ENCODE data around the gene DNAL4. TPM values are rescaled to one million over a fixed set of nuclear protein-coding genes. Genes with fewer than 3 reads are reported as not detected.

The DNAL4 gene
- polyA plus RNA-seq, 4 donors, result 9.2 to 17.4 (median 12.8) TPM

GRCh38 chr22:38740754-38741153, 53.2 kb downstream of the DNAL4 start:
- no peaks in the 10 kb centered on the region for H3K4me1 ChIP-seq (ENCODE audit: control insufficient read depth in 3 of 3, insufficient read depth in 2 of 3, low read depth in 1 of 3, low read length in 2 of 3)
- peaks cover 44 to 98% (median 60%) of the 10 kb centered on the region in 3 donors for H3K36me3 ChIP-seq (ENCODE audit: control insufficient read depth in 3 of 3, insufficient read depth in 2 of 3, low read depth in 1 of 3, low read length in 3 of 3)
- no peaks in the 10 kb centered on the region for H3K27me3 ChIP-seq (ENCODE audit: control insufficient read depth in 3 of 3, insufficient read depth in 3 of 3, low read length in 3 of 3)
- H3K4me3 ChIP-seq (ENCODE audit: low read depth in 1 of 3, low read length in 3 of 3), result no peak overlapping the region
- DNase-seq, result no peak
- FAIRE-seq, result no peak
- H3K9me3 ChIP-seq (ENCODE audit: control insufficient read depth in 2 of 2, insufficient read depth in 1 of 2, low read depth in 1 of 2, low read length in 1 of 2), result no peaks in the 10 kb centered on the region
- no peak overlapping the region for H3K27ac ChIP-seq (ENCODE audit: low read depth in 1 of 3, low read length in 2 of 3)
- 55 to 76% (median 66%) methylated on average over 8 of the region's 8 CpGs for WGBS, 3 donors

- peaks cover 42 to 98% (median 56%) of the 10 kb centered on the region in 3 donors for H3K36me3 ChIP-seq (ENCODE audit: control insufficient read depth in 3 of 3, insufficient read depth in 2 of 3, low read depth in 1 of 3, low read length in 3 of 3)
- DNase-seq (no peak), FAIRE-seq (no peak)
- no peaks in the 10 kb centered on the region for H3K4me1 ChIP-seq (ENCODE audit: control insufficient read depth in 3 of 3, insufficient read depth in 2 of 3, low read depth in 1 of 3, low read length in 2 of 3)
- WGBS, 3 donors, result 87 to 96% (median 92%) methylated on average over 13 to 15 of the region's 15 CpGs
- H3K27me3 ChIP-seq (ENCODE audit: control insufficient read depth in 3 of 3, insufficient read depth in 3 of 3, low read length in 3 of 3), result no peaks in the 10 kb centered on the region
- no peak overlapping the region for H3K27ac ChIP-seq (ENCODE audit: low read depth in 1 of 3, low read length in 2 of 3)
- H3K4me3 ChIP-seq (ENCODE audit: low read depth in 1 of 3, low read length in 3 of 3), result no peak overlapping the region
- no peaks in the 10 kb centered on the region for H3K9me3 ChIP-seq (ENCODE audit: control insufficient read depth in 2 of 2, insufficient read depth in 1 of 2, low read depth in 1 of 2, low read length in 1 of 2)
Observed at GRCh38 chr22:38740116-38740723, 53.7 kb downstream of the DNAL4 start.

GRCh38 chr22:38739300-38740055, 54.5 kb downstream of the DNAL4 start:
- WGBS, 3 donors, result 91 to 94% (median 92%) methylated on average over 19 to 20 of the region's 20 CpGs
- H3K27ac ChIP-seq (ENCODE audit: low read depth in 1 of 3, low read length in 2 of 3), result no peak overlapping the region

GRCh38 chr22:38738475-38739070, 55.4 kb downstream of the DNAL4 start:
- WGBS, 3 donors, result 92 to 96% (median 95%) methylated on average over 18 of the region's 18 CpGs
- Histone ChIP-seq H3K27ac (ENCODE audit: low read depth in 1 of 3, low read length in 2 of 3) (no peak overlapping the region), H3K4me3 (ENCODE audit: low read depth in 1 of 3, low read length in 3 of 3) (no peak overlapping the region), H3K9me3 (ENCODE audit: control insufficient read depth in 2 of 2, insufficient read depth in 1 of 2, low read depth in 1 of 2, low read length in 1 of 2) (no peaks in the 10 kb centered on the region), H3K27me3 (ENCODE audit: control insufficient read depth in 3 of 3, insufficient read depth in 3 of 3, low read length in 3 of 3) (no peaks in the 10 kb centered on the region), H3K36me3 (ENCODE audit: control insufficient read depth in 3 of 3, insufficient read depth in 2 of 3, low read depth in 1 of 3, low read length in 3 of 3) (peaks cover 39 to 99% (median 56%) of the 10 kb centered on the region in 3 donors), H3K4me1 (ENCODE audit: control insufficient read depth in 3 of 3, insufficient read depth in 2 of 3, low read depth in 1 of 3, low read length in 2 of 3) (peaks cover 0 to 6% (median 0%) of the 10 kb centered on the region in 3 donors)
- FAIRE-seq (no peak), DNase-seq (no peak)

More at GRCh38 chr22:38739300-38740055, 54.5 kb downstream of the DNAL4 start:
- peaks cover 41 to 98% (median 56%) of the 10 kb centered on the region in 3 donors for H3K36me3 ChIP-seq (ENCODE audit: control insufficient read depth in 3 of 3, insufficient read depth in 2 of 3, low read depth in 1 of 3, low read length in 3 of 3)
- no peaks in the 10 kb centered on the region for H3K27me3 ChIP-seq (ENCODE audit: control insufficient read depth in 3 of 3, insufficient read depth in 3 of 3, low read length in 3 of 3)
- H3K4me1 ChIP-seq (ENCODE audit: control insufficient read depth in 3 of 3, insufficient read depth in 2 of 3, low read depth in 1 of 3, low read length in 2 of 3), result no peaks in the 10 kb centered on the region
- no peak for DNase-seq
- no peak for FAIRE-seq
- no peaks in the 10 kb centered on the region for H3K9me3 ChIP-seq (ENCODE audit: control insufficient read depth in 2 of 2, insufficient read depth in 1 of 2, low read depth in 1 of 2, low read length in 1 of 2)
- no peak overlapping the region for H3K4me3 ChIP-seq (ENCODE audit: low read depth in 1 of 3, low read length in 3 of 3)

- DNase-seq, result no peak
- Histone ChIP-seq H3K4me1 (ENCODE audit: control insufficient read depth in 3 of 3, insufficient read depth in 2 of 3, low read depth in 1 of 3, low read length in 2 of 3) (peaks cover 0 to 13% (median 0%) of the 10 kb centered on the region in 3 donors), H3K27me3 (ENCODE audit: control insufficient read depth in 3 of 3, insufficient read depth in 3 of 3, low read length in 3 of 3) (no peaks in the 10 kb centered on the region)
Observed at GRCh38 chr22:38737302-38738060, 56.5 kb downstream of the DNAL4 start.

GRCh38 chr22:38736257-38736570, 57.7 kb downstream of the DNAL4 start:
- FAIRE-seq (no peak), DNase-seq (no peak)
- Histone ChIP-seq H3K27ac (ENCODE audit: low read depth in 1 of 3, low read length in 2 of 3) (no peak overlapping the region), H3K4me1 (ENCODE audit: control insufficient read depth in 3 of 3, insufficient read depth in 2 of 3, low read depth in 1 of 3, low read length in 2 of 3) (peaks cover 0 to 13% (median 0%) of the 10 kb centered on the region in 3 donors), H3K4me3 (ENCODE audit: low read depth in 1 of 3, low read length in 3 of 3) (no peak overlapping the region), H3K9me3 (ENCODE audit: control insufficient read depth in 2 of 2, insufficient read depth in 1 of 2, low read depth in 1 of 2, low read length in 1 of 2) (no peaks in the 10 kb centered on the region), H3K27me3 (ENCODE audit: control insufficient read depth in 3 of 3, insufficient read depth in 3 of 3, low read length in 3 of 3) (no peaks in the 10 kb centered on the region), H3K36me3 (ENCODE audit: control insufficient read depth in 3 of 3, insufficient read depth in 2 of 3, low read depth in 1 of 3, low read length in 3 of 3) (peaks cover 24 to 100% (median 38%) of the 10 kb centered on the region in 3 donors)
- WGBS, 3 donors, result 85 to 90% (median 87%) methylated on average over 7 of the region's 7 CpGs

More at GRCh38 chr22:38737302-38738060, 56.5 kb downstream of the DNAL4 start:
- FAIRE-seq, result no peak
- H3K27ac ChIP-seq (ENCODE audit: low read depth in 1 of 3, low read length in 2 of 3), result no peak overlapping the region
- no peak overlapping the region for H3K4me3 ChIP-seq (ENCODE audit: low read depth in 1 of 3, low read length in 3 of 3)
- WGBS, 3 donors, result 82 to 90% (median 84%) methylated on average over 21 of the region's 21 CpGs
- peaks cover 33 to 100% (median 50%) of the 10 kb centered on the region in 3 donors for H3K36me3 ChIP-seq (ENCODE audit: control insufficient read depth in 3 of 3, insufficient read depth in 2 of 3, low read depth in 1 of 3, low read length in 3 of 3)
- no peaks in the 10 kb centered on the region for H3K9me3 ChIP-seq (ENCODE audit: control insufficient read depth in 2 of 2, insufficient read depth in 1 of 2, low read depth in 1 of 2, low read length in 1 of 2)

GRCh38 chr22:38735465-38736256, 58.3 kb downstream of the DNAL4 start:
- peak overlapping the region in 1 of 3 donors; percentile 15 for H3K27ac ChIP-seq (ENCODE audit: low read depth in 1 of 3, low read length in 2 of 3)
- DNase-seq, result no peak
- H3K4me1 ChIP-seq (ENCODE audit: control insufficient read depth in 3 of 3, insufficient read depth in 2 of 3, low read depth in 1 of 3, low read length in 2 of 3), result peaks cover 0 to 13% (median 0%) of the 10 kb centered on the region in 3 donors
- H3K4me3 ChIP-seq (ENCODE audit: low read depth in 1 of 3, low read length in 3 of 3), result no peak overlapping the region
- H3K27me3 ChIP-seq (ENCODE audit: control insufficient read depth in 3 of 3, insufficient read depth in 3 of 3, low read length in 3 of 3), result no peaks in the 10 kb centered on the region
- peaks cover 24 to 100% (median 32%) of the 10 kb centered on the region in 3 donors for H3K36me3 ChIP-seq (ENCODE audit: control insufficient read depth in 3 of 3, insufficient read depth in 2 of 3, low read depth in 1 of 3, low read length in 3 of 3)
- no peak for FAIRE-seq
- H3K9me3 ChIP-seq (ENCODE audit: control insufficient read depth in 2 of 2, insufficient read depth in 1 of 2, low read depth in 1 of 2, low read length in 1 of 2), result no peaks in the 10 kb centered on the region
- WGBS, 3 donors, result 81 to 84% (median 84%) methylated on average over 14 to 15 of the region's 15 CpGs

Measured in small intestine (tissue), 7 donors.